GM12878 (cell line): ENCODE measurements around the gene STARD13. TPM values are rescaled to one million over a fixed set of nuclear protein-coding genes. Genes with fewer than 3 reads are reported as not detected.

Experiments
- ATAC-seq: fragments of 200-7000 bp; cut with Tn5 transposase; 3 replicates; pipeline ENCODE4 v1.9.1; 2020; ENCODE audit warnings: mild to moderate bottlenecking, moderate library complexity
- BruUV-seq: library from RNA; stranded (reverse); fragments of 400-500 nt; replicated peaks from 2 replicates; lab custom pipeline; 2021; lab: Mats Ljungman, UMichigan
- CTCF ChIA-PET: fragments of 300-600 bp; sonication (Branson Sonifier 250); formaldehyde crosslinking; extraction: SDS; loops from one replicate; lab custom pipeline; 2021; ENCODE audit warnings: inconsistent platforms; lab: Yijun Ruan, JAX
- POLR2A ChIA-PET: fragments of 350-600 bp; formaldehyde crosslinking; extraction: SDS; loops from one replicate; lab custom pipeline; 2021; ENCODE audit warnings: inconsistent platforms; lab: Charles Lee
- RAD21 ChIA-PET: fragments of 300-600 bp; sonication (Branson Sonifier 250); formaldehyde crosslinking; loops from one replicate; lab custom pipeline; 2023; ENCODE audit warnings: antibody characterized with exemption; ENCODE audit not compliant: unreplicated experiment; lab: Charles Lee
- SMC1A ChIA-PET: fragments of 300-600 bp; sonication (Branson Sonifier 250); formaldehyde crosslinking; loops from one replicate; lab custom pipeline; 2023; ENCODE audit not compliant: unreplicated experiment, uncharacterized antibody; lab: Charles Lee
- DNase-seq: peaks from one replicate; pipeline ENCODE4 v3.0.0-alpha.2; 2011; ENCODE audit warnings: low read depth, low spot score
- FAIRE-seq: peaks from 3 replicates; lab custom pipeline; 2011; peaks lifted over from hg19 to GRCh38; lab: Jason Lieb, UNC
- H2AFZ ChIP-seq: 2 replicates; pipeline ENCODE4 v1.6.0; 2011; ENCODE audit warnings: low read depth, low read length, control low read depth; ENCODE audit not compliant: control insufficient read depth
- H3K27ac ChIP-seq: 2 replicates; pipeline ENCODE4 v1.5.1; 2011; ENCODE audit warnings: control low read depth; ENCODE audit not compliant: control insufficient read depth, insufficient read depth
- H3K27me3 ChIP-seq, 2 experiments: replicated peaks in 1 of 2; 2 replicates each; pipeline versions ENCODE4 v1.6.0 to v1.6.1; 2011; ENCODE audit warnings: low read length in 1 of 2; ENCODE audit not compliant: control insufficient read depth in 2 of 2, insufficient read depth in 2 of 2
- H3K36me3 ChIP-seq, 2 experiments: 2 replicates each; pipeline ENCODE4 v1.5.1; 2011; ENCODE audit warnings: low read length in 1 of 2; ENCODE audit not compliant: control insufficient read depth in 2 of 2, insufficient read depth in 2 of 2
- H3K4me1 ChIP-seq: 2 replicates; pipeline ENCODE4 v1.6.1; 2011; ENCODE audit warnings: mild to moderate bottlenecking, low read length, moderate library complexity, mixed read lengths; ENCODE audit not compliant: control insufficient read depth, insufficient read depth
- H3K4me2 ChIP-seq: 2 replicates; pipeline ENCODE4 v1.6.0; 2011; ENCODE audit warnings: control low read depth; ENCODE audit not compliant: control insufficient read depth, insufficient read depth
- H3K4me3 ChIP-seq: fragments of 200-600 bp; sonication (generic); 2 replicates; pipeline ENCODE4 v1.5.1; 2016
- H3K79me2 ChIP-seq: 2 replicates; pipeline ENCODE4 v1.6.0; 2011; ENCODE audit warnings: low read length; ENCODE audit not compliant: control insufficient read depth, insufficient read depth
- H3K9ac ChIP-seq: 2 replicates; pipeline ENCODE4 v1.8.0; 2011; ENCODE audit warnings: low read length, control low read depth, mixed read lengths; ENCODE audit not compliant: control insufficient read depth, insufficient read depth
- H3K9me3 ChIP-seq: replicated peaks from 3 replicates; pipeline ENCODE4 v1.5.1; 2011; ENCODE audit warnings: mild to moderate bottlenecking, low read length; ENCODE audit not compliant: control insufficient read depth, insufficient read depth
- H4K20me1 ChIP-seq: 2 replicates; pipeline ENCODE4 v1.6.0; 2011; ENCODE audit not compliant: control insufficient read depth, insufficient read depth
- BCL11A ChIP-seq: IDR thresholded peaks from 2 replicates; pipeline ENCODE4 v1.6.1; 2011; ENCODE audit warnings: low read depth, low read length
- ESRRA ChIP-seq: IDR thresholded peaks from 2 replicates; pipeline ENCODE4 v1.6.1; 2012; ENCODE audit warnings: mild to moderate bottlenecking, low read length, improper control_type of control experiment
- ETV6 ChIP-seq, 2 experiments: fragments of 450-650 bp in 1 of 2; IDR thresholded peaks in 1 of 2; conservative IDR thresholded peaks in 1 of 2; 2 replicates each; pipeline ENCODE4 v1.6.1; 2014; ENCODE audit warnings: antibody characterized with exemption in 1 of 2, borderline replicate concordance in 1 of 2, low read depth in 1 of 2, mild to moderate bottlenecking in 1 of 2, moderate library complexity in 1 of 2
- HDAC6 ChIP-seq: fragments of 200-600 bp; sonication (generic); IDR thresholded peaks from one replicate; pipeline ENCODE4 v1.8.0; 2017; ENCODE audit warnings: antibody characterized with exemption; ENCODE audit not compliant: unreplicated experiment
- IKZF2 ChIP-seq, 2 experiments: fragments of 450-650 bp; IDR thresholded peaks; 2 replicates each; pipeline ENCODE4 v1.6.1; 2017; ENCODE audit warnings: mild to moderate bottlenecking in 2 of 2, moderate library complexity in 2 of 2
- NR2C1 ChIP-seq: fragments of 450-650 bp; IDR thresholded peaks from 2 replicates; pipeline ENCODE4 v1.6.1; 2017; ENCODE audit warnings: antibody characterized with exemption, mild to moderate bottlenecking, moderate library complexity
- PKNOX1 ChIP-seq: fragments of 450-650 bp; IDR thresholded peaks from 2 replicates; pipeline ENCODE4 v1.6.1; 2016; ENCODE audit warnings: mild to moderate bottlenecking
- POLR2AphosphoS2 ChIP-seq: IDR thresholded peaks from 2 replicates; pipeline ENCODE4 v1.6.1; 2011; ENCODE audit warnings: low read depth, mild to moderate bottlenecking, low read length, improper control_type of control experiment, moderate library complexity
- RCOR1 ChIP-seq: conservative IDR thresholded peaks from 2 replicates; pipeline ENCODE4 v1.6.1; 2012; ENCODE audit warnings: low read depth, low read length, improper control_type of control experiment
- STAT1 ChIP-seq: fragments of 450-650 bp; conservative IDR thresholded peaks from 2 replicates; pipeline ENCODE4 v1.6.1; 2014; ENCODE audit warnings: antibody characterized with exemption, mild to moderate bottlenecking
- STAT3 ChIP-seq: IDR thresholded peaks from 2 replicates; pipeline ENCODE4 v1.6.1; 2011; ENCODE audit warnings: low read depth, low read length, improper control_type of control experiment
- TARDBP ChIP-seq: IDR thresholded peaks from 2 replicates; pipeline ENCODE4 v1.6.1; 2016; ENCODE audit warnings: borderline replicate concordance
- ZBED1 ChIP-seq: IDR thresholded peaks from 2 replicates; pipeline ENCODE4 v1.6.1; 2016; ENCODE audit warnings: borderline replicate concordance
- WGBS: methylation state at CpG from one replicate; pipeline ENCODE4 v1.1.6; 2016; ENCODE audit warnings: low lambda C conversion rate; ENCODE audit not compliant: insufficient replicate concordance, insufficient coverage; ENCODE audit errors: missing lambda C conversion rate; 5-methylcytosine and 5-hydroxymethylcytosine counted together
- in situ Hi-C: fragments of 300-500 bp; cut with MboI; formaldehyde crosslinking; loops from 9 replicates; pipeline ENCODE4 v1.14.3; 2018; ENCODE audit warnings: mixed read lengths
- intact Hi-C: fragments of 100-400 bp; cut with micrococcal nuclease; formaldehyde crosslinking; loops from one replicate; pipeline ENCODE4 v1.14.2; 2022; ENCODE audit not compliant: unreplicated experiment
- polyA plus RNA-seq, 11 experiments: library from polyadenylated mRNA; depleted of rRNA in 4 of 11; unstranded in 6 of 11; stranded (reverse) in 5 of 11; fragments of >200 nt; fragmentation: Nextera tagmentation in 4 of 11; fragmentation: Illumina TruSeq in 1 of 11; extraction: Ambion mirVana in 4 of 11; extraction: Trizol in 1 of 11; gene quantifications; 1 replicate in 1 of 11; 2 replicates in 10 of 11; pipeline versions ENCODE4 v1.2.1 to v1.2.3, GENCODE V29; 2011 to 2016; ENCODE audit warnings: inconsistent platforms in 2 of 11, missing spikeins in 2 of 11, low read depth in 1 of 11
- total RNA-seq, 4 experiments: library from RNA; depleted of rRNA in 3 of 4; stranded (reverse); fragments of >200 nt in 3 of 4; fragmentation: Illumina TruSeq in 1 of 4; extraction: Trizol in 1 of 4; gene quantifications; 2 replicates each; pipeline versions ENCODE4 v1.2.1 to v1.2.3, GENCODE V29; 2013 to 2021

STARD13 gene
- total and polyA plus RNA-seq, 10 of the 15 experiments (the other 5 are each of a cell fraction or from before 2014, with no cell fraction given): 4.0 to 41.6 (median 10.1) TPM

GRCh38 chr13:33322965-33323668 lies 37.6 kb upstream of the STARD13 start:
- 62% methylated on average over 7 of the region's 7 CpGs for WGBS
- ATAC-seq: no peak
- no TSS peak for BruUV-seq
- no peak overlapping the region for H2AFZ ChIP-seq
- H4K20me1 ChIP-seq: no peaks in the 10 kb centered on the region
- H3K4me3 ChIP-seq: no peak overlapping the region
- H3K9ac ChIP-seq: no peak overlapping the region
- no peaks in the 10 kb centered on the region for H3K4me1 ChIP-seq
- no peaks in the 10 kb centered on the region for H3K79me2 ChIP-seq
- no peak for DNase-seq
- in situ Hi-C loops (no loop called here), intact Hi-C loops (no loop called here)
- no peaks in the 10 kb centered on the region for H3K36me3 ChIP-seq
- ChIA-PET POLR2A (no interaction called here), RAD21 (no interaction called here), SMC1A (no interaction called here), CTCF (no interaction called here)
- no peak overlapping the region for H3K27ac ChIP-seq
- no peak overlapping the region for H3K4me2 ChIP-seq
- no peak for TF ChIP-seq STAT3
- no peak for TF ChIP-seq ZBED1
- TF ChIP-seq NR2C1: no peak
- TF ChIP-seq PKNOX1: no peak
- no peak for TF ChIP-seq RCOR1
- no peak for TF ChIP-seq STAT1
- TF ChIP-seq IKZF2 (IDR thresholded peaks at IDR 0.05): no peak
- no peak for TF ChIP-seq ESRRA
- TF ChIP-seq ETV6 (conservative IDR thresholded peaks at IDR 0.05 in 1 of 2, IDR thresholded peaks at IDR 0.05 in 1 of 2; ENCODE audit: borderline replicate concordance in 1 of 2, low read depth in 1 of 2): no peak
- TF ChIP-seq HDAC6: no peak
- no peak for TF ChIP-seq TARDBP
- no peak for TF ChIP-seq BCL11A
- TF ChIP-seq POLR2AphosphoS2: no peak
- H3K27me3 ChIP-seq: no peaks in the 10 kb centered on the region
- no peaks in the 10 kb centered on the region; the same call in 2 of the 3 replicates for H3K9me3 ChIP-seq
- no peak for FAIRE-seq
